ENCODE results near the gene RHOT2. TPM values are rescaled to one million over a fixed set of nuclear protein-coding genes. Genes with fewer than 3 reads are reported as not detected.

Gene RHOT2
- polyA plus RNA-seq, 1 donor (not counting 4 experiments of a cell fraction or from before 2014, with no cell fraction given): 58.7 TPM

- Histone ChIP-seq H3K79me2 (ENCODE audit: control insufficient read depth, insufficient read depth, low read length) (peaks cover 28% of the 10 kb centered on the region), H3K4me3 (ENCODE audit: control insufficient read depth in 2 of 3, extremely low read depth in 1 of 3, insufficient read depth in 2 of 3, low read depth in 1 of 3, low read length in 3 of 3) (no peak overlapping the region), H4K20me1 (ENCODE audit: control insufficient read depth, extremely low read depth, insufficient read depth, low read length) (no peaks in the 10 kb centered on the region), H3K27me3 (ENCODE audit: control insufficient read depth, extremely low read depth, insufficient read depth, low read length) (no peaks in the 10 kb centered on the region), H2AFZ (ENCODE audit: control insufficient read depth, low read length) (no peak overlapping the region), H3K36me3 (ENCODE audit: control insufficient read depth in 2 of 2, extremely low read depth in 1 of 2, insufficient read depth in 2 of 2, low read length in 2 of 2) (peaks cover 18 to 33% of the 10 kb centered on the region in 2 experiments), H3K4me1 (ENCODE audit: control insufficient read depth, extremely low read depth, insufficient read depth, low read length) (peaks cover 27% of the 10 kb centered on the region), H3K9me1 (ENCODE audit: control insufficient read depth, extremely low read depth, insufficient read depth, low read length) (no peaks in the 10 kb centered on the region), H3K4me2 (ENCODE audit: control insufficient read depth, extremely low read depth, insufficient read depth, low read depth, low read length) (no peak overlapping the region), H3K9ac (ENCODE audit: control insufficient read depth, extremely low read depth, insufficient read depth, low read length) (no peak overlapping the region), H3K9me3 (ENCODE audit: control insufficient read depth, low read depth, low read length) (no peaks in the 10 kb centered on the region), H3K27ac (ENCODE audit: control insufficient read depth, insufficient read depth, low read length) (no peak overlapping the region)
- no peak for TF ChIP-seq CTCF (optimal IDR thresholded peaks at IDR 0.05 in 1 of 3, IDR thresholded peaks at IDR 0.05 in 1 of 3, conservative IDR thresholded peaks at IDR 0.05 in 1 of 3; ENCODE audit: extremely low read depth in 1 of 3, insufficient read depth in 2 of 3, low read length in 3 of 3)
- no peak for TF ChIP-seq EZH2 (IDR thresholded peaks at IDR 0.05; ENCODE audit: low read length)
- no peak for FAIRE-seq
- DNase-seq (ENCODE audit: low read depth, low spot score): no peak
- dilution Hi-C loops (cut with MboI; ENCODE audit: extremely low pct_ligation_motif_present, low sequenced_read_pairs): no loop called here
Observed at GRCh38 chr16:672851-673250, 4.9 kb downstream of the RHOT2 start.

- Histone ChIP-seq H3K4me3 (ENCODE audit: control insufficient read depth in 2 of 3, extremely low read depth in 1 of 3, insufficient read depth in 2 of 3, low read depth in 1 of 3, low read length in 3 of 3) (no peak overlapping the region), H3K79me2 (ENCODE audit: control insufficient read depth, insufficient read depth, low read length) (peaks cover 22% of the 10 kb centered on the region), H3K4me1 (ENCODE audit: control insufficient read depth, extremely low read depth, insufficient read depth, low read length) (peaks cover 28% of the 10 kb centered on the region), H3K36me3 (ENCODE audit: control insufficient read depth in 2 of 2, extremely low read depth in 1 of 2, insufficient read depth in 2 of 2, low read length in 2 of 2) (peaks cover 18 to 33% of the 10 kb centered on the region in 2 experiments), H3K9me3 (ENCODE audit: control insufficient read depth, low read depth, low read length) (no peaks in the 10 kb centered on the region), H3K9me1 (ENCODE audit: control insufficient read depth, extremely low read depth, insufficient read depth, low read length) (no peaks in the 10 kb centered on the region), H3K4me2 (ENCODE audit: control insufficient read depth, extremely low read depth, insufficient read depth, low read depth, low read length) (no peak overlapping the region), H3K27me3 (ENCODE audit: control insufficient read depth, extremely low read depth, insufficient read depth, low read length) (no peaks in the 10 kb centered on the region), H4K20me1 (ENCODE audit: control insufficient read depth, extremely low read depth, insufficient read depth, low read length) (no peaks in the 10 kb centered on the region), H2AFZ (ENCODE audit: control insufficient read depth, low read length) (no peak overlapping the region), H3K27ac (ENCODE audit: control insufficient read depth, insufficient read depth, low read length) (no peak overlapping the region), H3K9ac (ENCODE audit: control insufficient read depth, extremely low read depth, insufficient read depth, low read length) (no peak overlapping the region)
- DNase-seq (ENCODE audit: low read depth, low spot score) (no peak), FAIRE-seq (no peak)
- TF ChIP-seq CTCF (optimal IDR thresholded peaks at IDR 0.05 in 1 of 3, IDR thresholded peaks at IDR 0.05 in 1 of 3, conservative IDR thresholded peaks at IDR 0.05 in 1 of 3; ENCODE audit: extremely low read depth in 1 of 3, insufficient read depth in 2 of 3, low read length in 3 of 3) (no peak), EZH2 (IDR thresholded peaks at IDR 0.05; ENCODE audit: low read length) (no peak)
- dilution Hi-C loops (cut with MboI; ENCODE audit: extremely low pct_ligation_motif_present, low sequenced_read_pairs): no loop called here
Observed at GRCh38 chr16:673399-673991, 5.6 kb downstream of the RHOT2 start.

All from keratinocyte (primary cell).